GM18868 (cell line): ENCODE measurements around the gene TBC1D12.

Source experiments
- ATAC-seq: cut with Tn5 transposase; IDR thresholded peaks from one replicate; pipeline ENCODE4 v1.9.1; 2021; ENCODE audit warnings: mild to moderate bottlenecking, moderate library complexity; ENCODE audit not compliant: unreplicated experiment

TBC1D12 gene

GRCh38 chr10:94405406-94405805 lies 3.1 kb downstream of the TBC1D12 start:
- ATAC-seq: no peak

GRCh38 chr10:94407668-94408067 lies 5.3 kb downstream of the TBC1D12 start:
- no peak for ATAC-seq

- ATAC-seq: no peak
Observed at GRCh38 chr10:94409021-94409657, 6.8 kb downstream of the TBC1D12 start.

GRCh38 chr10:94411304-94411703 lies 9.0 kb downstream of the TBC1D12 start:
- no peak for ATAC-seq

GRCh38 chr10:94412449-94412848 lies 10.1 kb downstream of the TBC1D12 start:
- ATAC-seq: no peak

- no peak for ATAC-seq
Observed at GRCh38 chr10:94413361-94413760, 11.0 kb downstream of the TBC1D12 start.

- ATAC-seq: no peak
Observed at GRCh38 chr10:94416896-94417295, 14.6 kb downstream of the TBC1D12 start.

- ATAC-seq: no peak
Observed at GRCh38 chr10:94417321-94417720, 15.0 kb downstream of the TBC1D12 start.

- ATAC-seq: no peak
Observed at GRCh38 chr10:94420516-94420915, 18.2 kb downstream of the TBC1D12 start.

GRCh38 chr10:94420998-94421528 lies 18.7 kb downstream of the TBC1D12 start:
- ATAC-seq: peak; percentile 51

- no peak for ATAC-seq
Observed at GRCh38 chr10:94423627-94424026, 21.3 kb downstream of the TBC1D12 start.

- ATAC-seq: no peak
Observed at GRCh38 chr10:94424714-94425337, 22.5 kb downstream of the TBC1D12 start.

- ATAC-seq: no peak
Observed at GRCh38 chr10:94425942-94426341, 23.6 kb downstream of the TBC1D12 start.

- no peak for ATAC-seq
Observed at GRCh38 chr10:94427166-94427565, 24.8 kb downstream of the TBC1D12 start.

GRCh38 chr10:94428766-94429707 lies 26.7 kb downstream of the TBC1D12 start:
- no peak for ATAC-seq

GRCh38 chr10:94430701-94431100 lies 28.4 kb downstream of the TBC1D12 start:
- ATAC-seq: no peak

- no peak for ATAC-seq
Observed at GRCh38 chr10:94432443-94432842, 30.1 kb downstream of the TBC1D12 start.

GRCh38 chr10:94439275-94439861 lies 37.0 kb downstream of the TBC1D12 start:
- no peak for ATAC-seq

- ATAC-seq: no peak
Observed at GRCh38 chr10:94440096-94440495, 37.8 kb downstream of the TBC1D12 start.

- ATAC-seq: no peak
Observed at GRCh38 chr10:94443047-94443446, 40.7 kb downstream of the TBC1D12 start.

GRCh38 chr10:94443549-94443948 lies 41.2 kb downstream of the TBC1D12 start:
- ATAC-seq: no peak
